Activated naive CD4-positive, alpha-beta T cell (primary cell): ENCODE measurements around the gene SIGLEC6.

Experiments used
- DNase-seq, 4 experiments: peaks; one replicate each; lab custom pipeline; 2025; lab: John Stamatoyannopoulos, UW

Gene SIGLEC6

GRCh38 chr19:51548891-51549305, 17.4 kb upstream of the SIGLEC6 start:
- no peak for DNase-seq

GRCh38 chr19:51548213-51548651, 16.8 kb upstream of the SIGLEC6 start:
- no peak for DNase-seq

GRCh38 chr19:51547397-51548212, 16.1 kb upstream of the SIGLEC6 start:
- DNase-seq, result no peak

- DNase-seq, result no peak
Measured at GRCh38 chr19:51546650-51547396, 15.4 kb upstream of the SIGLEC6 start.

- DNase-seq, result no peak
Measured at GRCh38 chr19:51546107-51546649, 14.7 kb upstream of the SIGLEC6 start.

- no peak for DNase-seq
Measured at GRCh38 chr19:51544038-51544437, 12.6 kb upstream of the SIGLEC6 start.

GRCh38 chr19:51542699-51543098, 11.2 kb upstream of the SIGLEC6 start:
- DNase-seq, result no peak

GRCh38 chr19:51541458-51542357, 10.2 kb upstream of the SIGLEC6 start:
- no peak for DNase-seq

- no peak for DNase-seq
Measured at GRCh38 chr19:51539821-51540366, 8.4 kb upstream of the SIGLEC6 start.

- no peak for DNase-seq
Measured at GRCh38 chr19:51535535-51535934, 4.1 kb upstream of the SIGLEC6 start.

GRCh38 chr19:51530616-51531015, 854 bp downstream of the SIGLEC6 start:
- no peak for DNase-seq

GRCh38 chr19:51529301-51529700, 2.2 kb downstream of the SIGLEC6 start:
- no peak for DNase-seq

GRCh38 chr19:51525651-51526050, 5.8 kb downstream of the SIGLEC6 start:
- DNase-seq, result no peak

- no peak for DNase-seq
Measured at GRCh38 chr19:51524666-51525264, 6.7 kb downstream of the SIGLEC6 start.

GRCh38 chr19:51521781-51522180, 9.7 kb downstream of the SIGLEC6 start:
- no peak for DNase-seq

- DNase-seq, result no peak
Measured at GRCh38 chr19:51521357-51521756, 10.1 kb downstream of the SIGLEC6 start.

- no peak for DNase-seq
Measured at GRCh38 chr19:51520728-51521127, 10.7 kb downstream of the SIGLEC6 start.

- DNase-seq, result peak in 1 of 4 experiments; percentile 2
Measured at GRCh38 chr19:51514866-51515481, 16.5 kb downstream of the SIGLEC6 start.

- DNase-seq, result no peak
Measured at GRCh38 chr19:51513968-51514367, 17.5 kb downstream of the SIGLEC6 start.

- DNase-seq, result no peak
Measured at GRCh38 chr19:51511353-51511752, 20.1 kb downstream of the SIGLEC6 start.
